K562 (cell line): ENCODE measurements around the gene NTN3.

Experiments used
- ARNT ChIP-seq, 2 experiments: fragments of 450-650 bp; IDR thresholded peaks; 2 replicates each; pipeline ENCODE4 v1.6.1; 2016; ENCODE audit warnings: mild to moderate bottlenecking in 1 of 2
- ATF7 ChIP-seq: fragments of 450-650 bp; IDR thresholded peaks from 2 replicates; pipeline ENCODE4 v1.7.1; 2014; ENCODE audit warnings: mild to moderate bottlenecking, moderate library complexity
- BCLAF1 ChIP-seq, 2 experiments: fragments of 450-650 bp in 1 of 2; IDR thresholded peaks; 2 replicates each; pipeline ENCODE4 v1.6.1; 2011 to 2017; ENCODE audit warnings: low read depth in 2 of 2, antibody characterized with exemption in 1 of 2, borderline replicate concordance in 1 of 2, low read length in 1 of 2, mild to moderate bottlenecking in 1 of 2, mixed read lengths in 1 of 2; ENCODE audit not compliant: control insufficient read depth in 1 of 2
- CBX5 ChIP-seq: IDR thresholded peaks from 2 replicates; pipeline ENCODE4 v1.6.1; 2014; ENCODE audit warnings: low read depth, borderline replicate concordance
- CTCF ChIP-seq, 3 experiments: IDR thresholded peaks in 2 of 3; conservative IDR thresholded peaks in 1 of 3; 2 replicates each; pipeline ENCODE4 v1.5.1; 2011 to 2012; ENCODE audit warnings: low read length in 3 of 3, mild to moderate bottlenecking in 3 of 3, control low read depth in 2 of 3, improper control_type of control experiment in 1 of 3, inconsistent platforms in 1 of 3, low read depth in 1 of 3, mixed read lengths in 1 of 3, moderate library complexity in 1 of 3; ENCODE audit not compliant: insufficient read depth in 2 of 3
- EHMT2 ChIP-seq: fragments of 450-650 bp; IDR thresholded peaks from 2 replicates; pipeline ENCODE4 v1.6.1; 2018; ENCODE audit warnings: antibody characterized with exemption
- EP300 ChIP-seq: IDR thresholded peaks from 2 replicates; pipeline ENCODE4 v1.6.1; 2012; ENCODE audit warnings: low read length, improper control_type of control experiment
- FOXM1 ChIP-seq, 2 experiments: fragments of 450-650 bp in 1 of 2; sonication (generic) in 1 of 2; formaldehyde crosslinking in 1 of 2; IDR thresholded peaks; 2 replicates each; pipeline versions ENCODE4 v1.6.1 to v1.9.0; 2017 to 2022; ENCODE audit warnings: low read depth in 2 of 2, mild to moderate bottlenecking in 2 of 2, missing genetic modification reagents in 1 of 2, moderate library complexity in 1 of 2
- MAX ChIP-seq: sonication (generic); formaldehyde crosslinking; IDR thresholded peaks from 2 replicates; pipeline ENCODE4 v1.9.0; 2022; ENCODE audit warnings: mild to moderate bottlenecking, missing genetic modification reagents
- SP1 ChIP-seq: sonication (generic); formaldehyde crosslinking; IDR thresholded peaks from 2 replicates; pipeline ENCODE4 v1.8.1; 2022; ENCODE audit warnings: mild to moderate bottlenecking, missing genetic modification reagents
- USF2 ChIP-seq: sonication (generic); formaldehyde crosslinking; IDR thresholded peaks from 2 replicates; pipeline ENCODE4 v1.5.0; 2020; ENCODE audit warnings: missing genetic modification reagents
- ZNF184 ChIP-seq: sonication (generic); formaldehyde crosslinking; IDR thresholded peaks from 2 replicates; pipeline ENCODE4 v1.5.0; 2020; ENCODE audit warnings: missing genetic modification reagents
- ZNF77 ChIP-seq: fragments of 250-450 bp; sonication (Bioruptor Pico); IDR thresholded peaks from 2 replicates; pipeline ENCODE4 v1.5.0; 2020

- no peak for TF ChIP-seq ZNF184 (CRISPR knock-in tag)
- no peak for TF ChIP-seq ZNF77
- no peak for TF ChIP-seq FOXM1 (IDR thresholded peaks at IDR 0.05; ENCODE audit: low read depth)
- no peak for TF ChIP-seq FOXM1 (CRISPR knock-in tag; IDR thresholded peaks at IDR 0.05; ENCODE audit: low read depth)
- TF ChIP-seq EP300: no peak
- TF ChIP-seq CTCF (IDR thresholded peaks at IDR 0.05 in 2 of 3, conservative IDR thresholded peaks at IDR 0.05 in 1 of 3; ENCODE audit: insufficient read depth in 2 of 3, low read depth in 1 of 3, low read length in 3 of 3): no peak
- no peak for TF ChIP-seq CBX5
- TF ChIP-seq SP1 (CRISPR knock-in tag): no peak
- TF ChIP-seq ATF7: no peak
- no peak for TF ChIP-seq EHMT2
- TF ChIP-seq USF2 (CRISPR knock-in tag): no peak
- TF ChIP-seq MAX: no peak
- TF ChIP-seq ARNT (IDR thresholded peaks at IDR 0.05): no peak
- no peak for TF ChIP-seq BCLAF1 (IDR thresholded peaks at IDR 0.05; ENCODE audit: borderline replicate concordance in 1 of 2, control insufficient read depth in 1 of 2, low read depth in 2 of 2, low read length in 1 of 2)
Observed at GRCh38 chr16:2460916-2461315, 10.2 kb upstream of the NTN3 start.
